ENCODE measurements around the gene CLEC2D. TPM values are rescaled to one million over a fixed set of nuclear protein-coding genes. Genes with fewer than 3 reads are reported as not detected.
"Not testable (repeated sequence)": the region's sequence is repeated elsewhere in the genome, so short reads cannot be mapped to it uniquely, and the experiment has no call there.

Gene CLEC2D
- total and polyA plus RNA-seq, 10 of the 15 experiments (the other 5 are each of a cell fraction or from before 2014, with no cell fraction given) = 4.6 to 29.8 (median 16.0) TPM

DNA sequence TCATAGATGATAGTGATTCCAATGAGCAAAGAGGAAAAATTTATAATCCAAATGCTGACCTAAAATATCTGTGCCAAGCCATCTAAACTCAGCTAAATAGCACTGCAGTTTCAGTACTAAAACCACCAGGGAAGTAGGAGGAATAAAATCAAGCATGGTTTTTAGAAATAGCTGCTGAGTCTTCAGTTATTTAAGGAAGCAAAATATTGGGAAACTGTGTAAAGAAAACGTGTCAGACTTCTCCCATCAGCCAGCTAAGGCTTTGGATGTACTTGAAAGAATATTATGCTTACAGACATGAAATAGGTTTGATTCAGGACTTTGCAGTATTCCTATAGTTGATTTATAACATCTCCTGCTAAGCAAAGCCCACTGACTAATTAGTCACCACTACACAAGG is 24.7 kb downstream of the CLEC2D start (continued):
- no peak for TF ChIP-seq EP300 (IDR thresholded peaks at IDR 0.05; ENCODE audit: borderline replicate concordance in 1 of 2, control insufficient read depth in 1 of 2, low read depth in 2 of 2, low read length in 2 of 2)
- TF ChIP-seq PAX8 (IDR thresholded peaks at IDR 0.05) = no peak
- TF ChIP-seq MEF2B (IDR thresholded peaks at IDR 0.05; ENCODE audit: partially characterized antibody, poor library complexity, severe bottlenecking) = no peak

DNA sequence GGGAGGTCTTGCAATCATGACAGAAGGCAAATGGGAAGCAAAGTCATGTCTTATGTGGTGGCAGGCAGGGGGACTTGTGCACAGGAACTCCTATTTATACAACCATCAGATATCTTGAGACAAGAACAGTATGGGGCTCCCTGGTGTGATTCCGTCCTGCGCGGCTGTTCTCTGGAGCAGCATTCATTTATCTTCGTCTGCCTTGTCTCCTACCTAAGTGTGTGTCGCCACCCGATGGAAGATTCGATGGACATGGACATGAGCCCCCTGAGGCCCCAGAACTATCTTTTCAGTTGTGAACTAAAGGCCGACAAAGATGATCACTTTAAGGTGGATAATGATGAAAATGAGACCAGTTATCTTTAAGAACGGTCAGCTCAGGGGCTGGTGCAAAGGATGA is 25.6 kb downstream of the CLEC2D start:
- H2AFZ ChIP-seq (ENCODE audit: control insufficient read depth, low read depth, low read length); BruUV-seq (replicated peaks); RAD21 ChIA-PET (ENCODE audit: unreplicated experiment); SMC1A ChIA-PET (ENCODE audit: uncharacterized antibody, unreplicated experiment); in situ Hi-C loops (cut with MboI); H3K4me3 ChIP-seq; H3K4me1 ChIP-seq (ENCODE audit: control insufficient read depth, insufficient read depth, low read length); POLR2A ChIA-PET; ATAC-seq; CTCF ChIA-PET; DNase-seq (ENCODE audit: low read depth, low spot score); H4K20me1 ChIP-seq (ENCODE audit: control insufficient read depth, insufficient read depth); FAIRE-seq; H3K4me2 ChIP-seq (ENCODE audit: control insufficient read depth, insufficient read depth); H3K9me3 ChIP-seq (replicated peaks; ENCODE audit: control insufficient read depth, insufficient read depth, low read length); H3K27ac ChIP-seq (ENCODE audit: control insufficient read depth, insufficient read depth); H3K27me3 ChIP-seq (replicated peaks in 1 of 2; ENCODE audit: control insufficient read depth in 2 of 2, insufficient read depth in 2 of 2, low read length in 1 of 2); H3K79me2 ChIP-seq (ENCODE audit: control insufficient read depth, insufficient read depth, low read length); intact Hi-C loops (cut with micrococcal nuclease; ENCODE audit: unreplicated experiment); H3K9ac ChIP-seq (ENCODE audit: control insufficient read depth, insufficient read depth, low read length): not testable (repeated sequence)
- 87% methylated on average over 9 of the region's 9 CpGs for WGBS (ENCODE audit: insufficient coverage, insufficient replicate concordance, low lambda C conversion rate, missing lambda C conversion rate)
- peaks cover 0 to 23% of the 10 kb centered on the region in 2 experiments; a peak in 2 of 4 replicates for H3K36me3 ChIP-seq (ENCODE audit: control insufficient read depth in 2 of 2, insufficient read depth in 2 of 2, low read length in 1 of 2)
- TF ChIP-seq POLR2AphosphoS5 (IDR thresholded peaks at IDR 0.05; ENCODE audit: low read length) = peak; percentile 33; the same call in 1 of the 2 replicates

DNA sequence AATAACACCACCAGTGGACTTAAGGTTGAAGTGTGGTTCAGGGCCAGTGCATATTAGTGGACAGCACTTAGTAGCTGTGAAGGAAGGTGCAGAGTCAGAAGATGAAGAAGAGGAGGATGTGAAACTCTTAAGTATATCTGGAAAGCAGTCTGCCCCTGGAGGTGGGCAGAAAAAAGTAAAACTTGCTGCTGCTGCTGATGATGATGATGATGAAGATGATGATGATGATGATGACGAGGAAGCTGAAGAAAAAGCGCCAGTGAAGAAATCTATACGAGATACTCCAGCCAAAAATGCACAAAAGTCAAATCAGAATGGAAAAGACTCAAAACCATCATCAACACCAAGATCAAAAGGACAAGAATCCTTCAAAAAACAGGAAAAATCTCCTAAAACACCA is 26.1 kb downstream of the CLEC2D start:
- H3K79me2 ChIP-seq (ENCODE audit: control insufficient read depth, insufficient read depth, low read length); SMC1A ChIA-PET (ENCODE audit: uncharacterized antibody, unreplicated experiment); H3K9ac ChIP-seq (ENCODE audit: control insufficient read depth, insufficient read depth, low read length); POLR2A ChIA-PET; H3K4me3 ChIP-seq; ATAC-seq; H3K27me3 ChIP-seq (replicated peaks in 1 of 2; ENCODE audit: control insufficient read depth in 2 of 2, insufficient read depth in 2 of 2, low read length in 1 of 2); intact Hi-C loops (cut with micrococcal nuclease; ENCODE audit: unreplicated experiment); BruUV-seq (replicated peaks); H3K9me3 ChIP-seq (replicated peaks; ENCODE audit: control insufficient read depth, insufficient read depth, low read length); CTCF ChIA-PET; RAD21 ChIA-PET (ENCODE audit: unreplicated experiment); H2AFZ ChIP-seq (ENCODE audit: control insufficient read depth, low read depth, low read length); DNase-seq (ENCODE audit: low read depth, low spot score); H3K4me1 ChIP-seq (ENCODE audit: control insufficient read depth, insufficient read depth, low read length); H3K4me2 ChIP-seq (ENCODE audit: control insufficient read depth, insufficient read depth); H4K20me1 ChIP-seq (ENCODE audit: control insufficient read depth, insufficient read depth); in situ Hi-C loops (cut with MboI); FAIRE-seq; H3K27ac ChIP-seq (ENCODE audit: control insufficient read depth, insufficient read depth): not testable (repeated sequence)
- 59% methylated on average over 3 of the region's 3 CpGs for WGBS (ENCODE audit: insufficient coverage, insufficient replicate concordance, low lambda C conversion rate, missing lambda C conversion rate)
- peaks cover 0 to 22% of the 10 kb centered on the region in 2 experiments; a peak in 2 of 4 replicates for H3K36me3 ChIP-seq (ENCODE audit: control insufficient read depth in 2 of 2, insufficient read depth in 2 of 2, low read length in 1 of 2)

All from GM12878 (cell line).